GM23338 (cell line): ENCODE measurements around the gene ZNF580. TPM values are rescaled to one million over a fixed set of nuclear protein-coding genes. Genes with fewer than 3 reads are reported as not detected.

ENCODE experiments used
- ATAC-seq: fragments of 200-7000 bp; cut with Tn5 transposase; 3 replicates; pipeline ENCODE4 v1.9.1; 2020
- DNase-seq: peaks from one replicate; pipeline ENCODE4 v3.0.0-alpha.2; 2015; ENCODE audit warnings: low spot score
- H2AFZ ChIP-seq: fragments of 200-600 bp; sonication (generic); 2 replicates; pipeline ENCODE4 v1.8.0; 2016; ENCODE audit warnings: antibody characterized with exemption, mild to moderate bottlenecking, moderate library complexity
- H3F3A ChIP-seq: fragments of 200-600 bp; sonication (generic); replicated peaks from 2 replicates; pipeline ENCODE4 v1.8.0; 2017; ENCODE audit warnings: antibody characterized with exemption, mixed run types, low read depth
- H3K27ac ChIP-seq: fragments of 200-600 bp; sonication (generic); 2 replicates; pipeline ENCODE4 v1.6.1; 2016; ENCODE audit warnings: low read depth
- H3K27me3 ChIP-seq: fragments of 200-600 bp; sonication (generic); 2 replicates; pipeline ENCODE4 v1.8.0; 2016; ENCODE audit warnings: mild to moderate bottlenecking, mixed run types, moderate library complexity; ENCODE audit not compliant: insufficient read depth
- H3K36me3 ChIP-seq: fragments of 200-600 bp; sonication (generic); 2 replicates; pipeline ENCODE4 v1.8.0; 2016; ENCODE audit warnings: mild to moderate bottlenecking; ENCODE audit not compliant: insufficient read depth
- H3K4me1 ChIP-seq: fragments of 200-600 bp; sonication (generic); 2 replicates; pipeline ENCODE4 v1.8.0; 2016; ENCODE audit warnings: mild to moderate bottlenecking, moderate library complexity; ENCODE audit not compliant: insufficient read depth
- H3K4me2 ChIP-seq: fragments of 200-600 bp; sonication (generic); 2 replicates; pipeline ENCODE4 v1.7.1; 2017; ENCODE audit warnings: mixed run types
- H3K4me3 ChIP-seq: fragments of 200-600 bp; sonication (generic); 2 replicates; pipeline ENCODE4 v1.6.1; 2016; ENCODE audit warnings: mixed run types
- H3K79me2 ChIP-seq: fragments of 200-600 bp; sonication (generic); replicated peaks from 2 replicates; pipeline ENCODE4 v1.8.0; 2017; ENCODE audit warnings: mild to moderate bottlenecking; ENCODE audit not compliant: insufficient read depth
- H3K9me2 ChIP-seq: fragments of 200-600 bp; sonication (generic); 2 replicates; pipeline ENCODE4 v1.8.0; 2017; ENCODE audit not compliant: insufficient read depth
- H4K20me1 ChIP-seq: fragments of 200-600 bp; sonication (generic); replicated peaks from 2 replicates; pipeline ENCODE4 v1.8.0; 2017; ENCODE audit warnings: mild to moderate bottlenecking; ENCODE audit not compliant: insufficient read depth
- H3K27ac Mint-ChIP-seq: 2 replicates; pipeline ENCODE4 v1.8.0; 2020; ENCODE audit warnings: inconsistent platforms, mild to moderate bottlenecking, moderate library complexity, mixed read lengths
- H3K27me3 Mint-ChIP-seq: 3 replicates; pipeline ENCODE4 v1.8.0; 2022; ENCODE audit warnings: low read depth, mild to moderate bottlenecking, moderate library complexity, mixed read lengths, inconsistent platforms; ENCODE audit not compliant: insufficient read depth, poor library complexity
- H3K36me3 Mint-ChIP-seq: 3 replicates; pipeline ENCODE4 v1.8.0; 2021; ENCODE audit warnings: low read depth, mild to moderate bottlenecking, inconsistent platforms, moderate library complexity, mixed read lengths
- H3K4me1 Mint-ChIP-seq: 3 replicates; pipeline ENCODE4 v1.8.0; 2020; ENCODE audit warnings: mild to moderate bottlenecking, inconsistent platforms, mixed read lengths
- H3K4me3 Mint-ChIP-seq: 3 replicates; pipeline ENCODE4 v1.8.0; 2021; ENCODE audit warnings: moderate library complexity, mild to moderate bottlenecking, inconsistent platforms, mixed read lengths
- H3K9me3 Mint-ChIP-seq: 3 replicates; pipeline ENCODE4 v1.8.0; 2020; ENCODE audit warnings: moderate library complexity, mild to moderate bottlenecking, inconsistent platforms, mixed read lengths
- CREB1 ChIP-seq: fragments of 250-450 bp; sonication (Bioruptor Pico); IDR thresholded peaks from 2 replicates; pipeline ENCODE4 v1.5.0; 2020; ENCODE audit warnings: low read depth, mild to moderate bottlenecking, moderate library complexity
- POLR2AphosphoS5 ChIP-seq: IDR thresholded peaks from 2 replicates; pipeline ENCODE4 v1.6.1; 2016; ENCODE audit warnings: antibody characterized with exemption, low read depth
- STAT1 ChIP-seq: IDR thresholded peaks from one replicate; pipeline ENCODE4 v1.6.1; 2016; ENCODE audit warnings: antibody characterized with exemption; ENCODE audit not compliant: unreplicated experiment
- ZNF331 ChIP-seq: fragments of 250-450 bp; sonication (Bioruptor Pico); IDR thresholded peaks from 2 replicates; pipeline ENCODE4 v1.5.0; 2020; ENCODE audit warnings: low read depth, mild to moderate bottlenecking, moderate library complexity
- ZNF462 ChIP-seq: fragments of 250-450 bp; sonication (Bioruptor Pico); IDR thresholded peaks from 2 replicates; pipeline ENCODE4 v1.5.0; 2020; ENCODE audit warnings: mild to moderate bottlenecking, moderate library complexity
- polyA plus RNA-seq: library from polyadenylated mRNA; unstranded; fragments of >200 nt; fragmentation: Nextera tagmentation; extraction: Ambion mirVana; gene quantifications from 2 replicates; pipeline ENCODE4 v1.2.1, GENCODE V29; 2016
- total RNA-seq: library from RNA; depleted of rRNA; stranded (reverse); fragments of >200 nt; shearing (Covaris generic); gene quantifications from 2 replicates; pipeline ENCODE4 v1.2.3, GENCODE V29; 2014

ZNF580 gene
- total and polyA plus RNA-seq, 2 experiments from 2014 or later: 18.7 to 23.6 TPM

- Histone ChIP-seq H2AFZ (no peak overlapping the region), H3K27me3 (no peaks in the 10 kb centered on the region), H3K4me2 (no peak overlapping the region), H3K4me1 (no peaks in the 10 kb centered on the region), H3K79me2 (0 out of 2 replicates have a peak, but pooled peaks cover 3% of the 10 kb centered on the region), H3K27ac (no peak overlapping the region), H3F3A (no peaks in the 10 kb centered on the region), H3K4me3 (no peak overlapping the region), H4K20me1 (no peaks in the 10 kb centered on the region; the same call in 1 of the 2 replicates), H3K9me2 (no peaks in the 10 kb centered on the region), H3K36me3 (no peaks in the 10 kb centered on the region)
- no peak overlapping the region for H3K4me3 Mint-ChIP-seq
- no peak overlapping the region for H3K27ac Mint-ChIP-seq
- peaks cover 6% of the 10 kb centered on the region for H3K27me3 Mint-ChIP-seq
- H3K9me3 Mint-ChIP-seq: no peaks in the 10 kb centered on the region
- H3K4me1 Mint-ChIP-seq: no peaks in the 10 kb centered on the region
- no peak for ATAC-seq
- DNase-seq: no peak
- peaks cover 31% of the 10 kb centered on the region for H3K36me3 Mint-ChIP-seq
- no peak for TF ChIP-seq CREB1 (CRISPR knock-in tag)
- no peak for TF ChIP-seq POLR2AphosphoS5
- TF ChIP-seq ZNF331 (CRISPR knock-in tag): no peak
- no peak for TF ChIP-seq STAT1
- TF ChIP-seq ZNF462 (CRISPR knock-in tag): no peak
Observed at GRCh38 chr19:55691561-55692481, 51.0 kb downstream of the ZNF580 start.
